ENCODE results near the gene LAMP5.

LAMP5 gene

DNA sequence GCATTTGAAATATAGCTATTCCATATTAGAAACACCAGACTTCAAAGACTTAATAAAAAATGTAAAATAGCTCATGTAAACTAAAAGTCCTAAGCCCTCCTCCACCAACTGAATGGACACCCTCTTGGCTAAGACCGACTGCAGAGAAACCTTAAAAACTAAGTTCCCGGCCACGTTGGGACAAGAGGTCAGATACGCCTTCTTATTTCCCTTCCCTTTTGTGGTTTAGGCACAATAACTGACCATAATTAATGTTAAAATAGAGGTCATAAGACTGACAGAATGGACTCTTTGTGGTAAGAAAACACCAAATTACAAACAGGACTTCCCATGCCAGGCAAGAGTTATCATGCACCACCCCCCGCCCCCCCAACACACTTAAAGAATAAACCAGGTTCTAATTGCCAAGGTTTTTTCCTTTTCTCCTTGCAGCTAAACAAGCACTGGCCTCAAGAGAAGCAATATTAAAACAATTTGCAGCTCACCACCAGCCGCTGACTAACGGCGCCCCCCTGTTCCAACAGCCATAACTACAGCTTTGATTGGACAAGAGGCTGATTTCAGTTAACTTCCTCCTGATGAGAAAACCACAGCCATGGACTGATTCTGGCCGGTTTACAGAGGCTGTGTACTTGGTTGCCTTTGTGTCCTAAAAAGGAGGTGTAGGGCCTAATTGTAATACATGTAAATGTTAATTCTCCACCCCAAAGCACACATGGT is 10.7 kb upstream of the LAMP5 start:
- DNase-seq: no peak

DNA sequence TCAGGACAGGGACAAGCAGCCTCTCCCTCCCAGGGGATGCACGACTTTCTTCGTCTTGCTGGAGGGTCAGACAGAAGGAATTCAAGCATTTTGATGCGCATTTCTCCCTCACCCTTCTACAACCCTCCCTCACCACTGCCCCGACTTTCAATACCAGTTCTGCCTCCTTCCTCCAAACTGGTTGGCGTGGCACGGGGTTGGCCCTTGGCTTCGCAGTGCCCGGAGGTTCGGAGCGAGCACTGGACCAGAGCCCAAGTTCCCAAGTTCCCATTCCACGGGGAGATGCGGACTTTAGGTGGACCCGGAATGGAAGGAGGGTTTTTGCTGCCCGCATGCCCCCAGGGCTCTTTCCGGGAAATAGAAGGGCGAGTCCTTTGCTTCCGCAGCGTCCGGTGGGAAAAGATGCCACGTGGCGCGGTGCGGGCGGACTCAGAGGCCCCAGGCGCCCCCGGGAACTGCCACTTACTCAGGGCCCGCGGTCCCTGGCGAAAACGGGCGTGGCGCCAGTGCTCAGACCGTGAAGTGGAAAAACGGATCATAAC is 8.0 kb upstream of the LAMP5 start:
- DNase-seq: no peak

DNA sequence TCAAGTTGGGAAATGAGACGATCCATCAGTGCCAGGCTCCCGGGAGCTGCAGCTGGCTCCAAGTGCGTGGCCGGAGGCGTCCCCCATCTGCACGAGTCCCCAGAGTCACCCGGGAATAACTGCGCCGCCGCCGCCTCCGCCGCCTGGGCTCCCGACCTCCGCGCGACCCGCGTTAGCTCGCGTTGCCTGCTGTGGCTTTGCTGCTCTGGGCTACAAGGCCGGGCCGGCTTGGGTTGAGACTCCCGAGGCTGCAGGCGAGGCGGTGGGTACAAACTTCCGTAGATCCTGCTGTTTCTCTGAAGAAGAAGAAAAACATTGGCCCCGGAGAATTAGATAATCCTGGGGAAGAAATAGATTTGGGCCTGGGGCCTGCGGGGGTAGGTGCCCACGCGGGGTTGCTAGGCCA is 7.4 kb upstream of the LAMP5 start:
- no peak for DNase-seq

DNA sequence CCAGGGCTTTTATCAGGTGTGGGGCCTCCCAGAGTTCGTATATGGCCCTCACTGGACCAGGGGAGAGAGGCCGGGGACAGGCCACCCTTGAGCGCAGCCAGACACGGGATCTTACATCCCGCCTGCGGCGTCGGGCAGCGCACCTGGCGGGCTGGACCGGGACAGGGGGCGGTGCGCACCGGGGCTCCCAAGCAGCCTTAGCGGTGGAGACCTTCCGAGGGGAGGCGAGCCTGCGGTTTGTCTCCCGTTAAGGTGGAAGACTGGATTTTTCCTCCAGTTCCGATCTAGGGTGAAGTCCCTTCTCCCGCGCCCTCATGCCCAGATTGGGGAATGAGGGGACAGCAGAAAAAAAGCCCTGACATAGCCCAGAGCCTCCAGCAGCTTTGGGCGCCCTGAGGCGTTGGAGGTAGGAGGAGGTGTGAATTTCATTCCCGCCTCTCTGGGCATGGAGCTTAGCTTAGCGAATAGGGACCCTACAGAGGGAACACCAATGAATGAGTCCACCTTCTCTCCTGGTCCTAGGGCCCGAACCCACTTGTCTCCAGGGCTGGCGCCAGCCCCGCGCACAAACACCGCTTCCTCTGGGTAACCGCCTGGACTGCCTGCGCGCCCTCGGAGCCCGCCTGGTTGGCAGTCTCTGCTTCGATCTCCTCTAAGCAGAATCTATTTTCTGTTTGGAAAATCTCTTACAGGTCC is 6.7 kb upstream of the LAMP5 start:
- no peak for DNase-seq

- no peak for DNase-seq
These were observed 6.1 kb upstream of the LAMP5 start for GRCh38 chr20:9508240-9508661.

DNA sequence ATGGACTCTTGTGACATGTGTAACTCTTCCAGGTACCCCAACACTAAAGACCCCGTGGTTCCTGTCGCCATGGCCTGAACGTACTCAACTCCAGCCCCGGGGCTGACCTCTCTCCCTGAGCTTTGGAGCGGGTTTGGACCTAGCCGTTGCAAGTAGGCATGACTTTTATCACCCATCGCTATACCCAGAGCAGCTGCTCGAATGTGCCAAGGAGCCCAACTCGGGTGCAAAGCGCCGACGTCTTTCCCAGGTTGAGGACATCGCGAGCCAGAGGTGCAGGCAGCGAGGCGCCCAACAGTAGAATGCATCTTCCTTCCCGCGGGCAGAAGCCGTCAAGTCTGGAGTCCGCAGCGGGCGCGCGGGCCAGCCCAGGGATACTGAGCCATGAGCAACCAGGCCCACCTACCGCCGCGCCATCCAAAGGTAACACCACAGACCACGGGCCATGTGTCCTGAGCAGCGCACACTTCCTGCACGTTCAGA is 5.7 kb upstream of the LAMP5 start:
- no peak for DNase-seq

DNA sequence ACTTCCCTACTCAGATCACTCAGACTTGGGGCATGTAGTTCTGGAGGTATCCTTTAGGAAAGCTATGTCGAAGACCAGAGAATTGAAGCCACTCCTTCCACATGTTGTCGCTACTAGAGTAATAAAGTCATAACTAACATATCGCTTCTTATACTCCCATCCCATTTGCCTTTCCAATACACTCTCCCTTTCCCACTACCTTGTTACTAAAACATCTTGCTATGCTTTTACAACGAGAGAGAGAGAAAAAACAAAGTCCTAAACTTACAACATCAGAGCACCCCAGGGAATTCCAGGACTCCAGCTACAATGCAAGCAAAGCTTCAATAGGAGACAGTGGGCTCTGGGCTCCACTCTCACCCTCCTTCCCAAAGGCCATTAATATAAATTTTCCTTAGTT is 5.1 kb upstream of the LAMP5 start:
- no peak for DNase-seq

DNA sequence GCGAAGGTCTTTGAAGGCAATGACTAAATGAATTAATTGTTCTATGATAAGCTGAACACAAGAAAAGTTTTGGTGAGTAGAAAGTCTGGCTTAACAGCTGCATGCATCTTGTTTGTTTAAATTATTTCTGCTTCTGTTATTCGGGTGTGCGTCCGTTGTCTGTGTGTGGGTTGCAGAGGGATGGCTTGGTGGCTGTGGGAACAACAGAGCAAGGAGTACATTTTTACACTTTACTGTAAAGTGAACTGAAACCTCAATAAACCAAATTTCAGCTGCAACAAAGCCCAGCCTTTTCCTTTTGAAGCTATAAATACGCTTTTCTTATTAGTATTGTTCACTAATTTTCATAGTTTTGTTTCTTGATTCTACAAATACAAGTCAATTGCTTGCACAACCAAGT is 3.5 kb upstream of the LAMP5 start:
- DNase-seq: no peak

DNA sequence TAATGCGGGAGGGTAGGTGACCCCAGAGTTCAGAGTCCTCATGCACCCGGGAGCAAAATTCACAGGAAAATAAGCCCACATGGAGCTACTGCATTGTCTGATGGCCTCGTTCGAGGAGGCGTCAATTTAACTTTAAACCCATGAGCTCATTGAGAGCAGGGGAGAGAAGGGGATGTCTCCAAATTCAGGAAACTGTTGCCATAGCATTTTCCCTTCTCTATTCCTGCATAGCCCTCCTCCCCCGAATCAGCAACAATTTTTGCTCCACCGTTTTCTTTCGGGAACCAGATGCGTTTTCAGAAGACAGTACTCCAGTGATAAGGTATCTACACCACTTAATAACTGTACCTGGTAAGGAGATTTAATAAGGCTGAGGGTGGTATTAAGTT is 324 bp upstream of the LAMP5 start:
- no peak for DNase-seq

GRCh38 chr20:9515214-9515585 is 810 bp downstream of the LAMP5 start:
- DNase-seq: no peak

DNA sequence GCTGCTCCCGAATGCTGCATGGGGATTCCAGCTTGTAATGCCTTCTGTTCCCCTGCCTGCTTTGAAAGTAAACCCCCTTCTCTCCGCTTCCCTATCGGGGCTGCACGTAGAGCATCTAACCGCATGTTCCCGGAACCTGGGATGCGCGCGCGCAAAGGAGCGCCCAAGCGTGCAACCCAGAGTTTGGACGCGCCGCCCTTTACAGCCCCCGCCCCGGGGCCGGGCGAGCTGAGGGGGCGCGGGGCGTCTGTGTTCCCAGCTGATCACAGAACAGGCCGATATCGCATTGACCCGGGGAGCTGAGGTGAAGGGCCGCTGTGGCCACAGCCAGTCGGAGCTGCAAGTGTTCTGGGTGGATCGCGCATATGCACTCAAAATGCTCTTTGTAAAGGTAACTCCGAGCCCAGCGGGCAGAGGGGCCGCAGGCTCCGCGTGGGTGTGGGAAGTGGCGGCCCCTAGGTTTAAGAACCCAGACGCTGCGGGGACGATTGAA is 1.4 kb downstream of the LAMP5 start:
- DNase-seq: no peak

DNA sequence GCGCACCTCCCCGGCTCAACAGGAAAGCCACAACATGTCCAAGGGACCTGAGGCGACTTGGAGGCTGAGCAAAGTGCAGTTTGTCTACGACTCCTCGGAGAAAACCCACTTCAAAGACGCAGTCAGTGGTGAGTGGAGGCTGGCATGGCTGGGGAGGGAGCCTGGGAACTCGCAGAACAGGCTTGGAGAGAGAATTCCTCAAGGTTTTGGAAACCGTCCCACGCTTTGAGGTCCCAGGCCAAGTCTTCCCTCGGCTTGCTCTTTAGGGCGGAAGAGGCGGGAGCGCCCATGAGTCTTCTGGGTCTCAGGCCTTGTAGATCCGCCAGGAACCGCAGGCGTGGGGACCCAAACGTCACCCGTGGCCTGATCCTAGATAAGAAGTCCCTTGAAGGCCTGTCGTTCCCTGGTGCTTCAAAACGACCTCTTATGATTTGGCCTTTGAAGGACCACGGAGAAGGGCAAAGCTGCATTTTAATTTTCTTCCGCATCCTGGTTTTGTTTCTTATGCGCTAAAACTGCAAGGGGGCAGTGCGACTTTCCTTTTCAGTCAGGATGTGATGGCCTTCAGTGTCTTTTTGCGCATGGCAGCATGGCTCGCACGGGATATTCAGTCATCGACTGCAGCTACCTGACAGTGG is 2.0 kb downstream of the LAMP5 start:
- no peak for DNase-seq

DNA sequence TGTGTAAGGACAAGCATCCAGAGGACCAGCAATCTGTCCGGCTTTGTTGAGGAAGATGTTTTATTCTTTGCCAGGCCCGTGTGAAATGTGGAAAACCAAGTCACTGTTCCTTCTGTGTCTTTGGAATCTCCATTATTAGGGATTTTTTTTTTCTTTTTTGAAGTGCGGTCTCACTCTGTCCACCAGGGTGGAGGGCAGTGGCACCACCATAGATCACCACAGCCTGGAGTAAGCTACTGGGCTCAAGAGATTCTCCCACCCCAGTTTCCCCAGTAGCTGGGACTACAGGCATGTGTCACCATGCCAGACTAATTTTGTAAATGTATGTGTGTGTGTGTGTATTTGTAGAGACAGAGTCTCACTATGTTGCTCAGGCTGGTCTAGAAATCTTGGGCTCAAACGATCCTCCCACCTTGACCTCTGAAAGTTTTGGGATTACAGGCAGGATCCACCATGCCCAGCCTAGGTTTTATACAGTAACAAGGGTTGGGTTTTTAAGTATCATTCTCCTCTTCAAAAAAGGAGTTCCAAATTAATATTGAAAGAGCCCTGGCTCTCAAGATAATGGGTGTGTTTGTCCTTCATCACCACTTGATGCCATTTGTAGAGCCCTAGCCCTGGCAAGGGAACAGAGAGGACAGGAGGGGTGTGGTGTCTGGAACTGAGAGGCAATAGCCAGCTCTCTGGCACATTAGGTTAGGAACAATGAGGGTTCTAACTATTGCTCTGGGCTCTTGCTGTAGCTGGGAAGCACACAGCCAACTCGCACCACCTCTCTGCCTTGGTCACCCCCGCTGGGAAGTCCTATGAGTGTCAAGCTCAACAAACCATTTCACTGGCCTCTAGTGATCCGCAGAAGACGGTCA is 3.1 kb downstream of the LAMP5 start:
- no peak for DNase-seq

GRCh38 chr20:9518576-9519175 is 4.3 kb downstream of the LAMP5 start:
- no peak for DNase-seq

GRCh38 chr20:9520086-9520485 is 5.7 kb downstream of the LAMP5 start:
- no peak for DNase-seq

- no peak for DNase-seq
These were observed 9.2 kb downstream of the LAMP5 start for GRCh38 chr20:9523636-9524035.

DNA sequence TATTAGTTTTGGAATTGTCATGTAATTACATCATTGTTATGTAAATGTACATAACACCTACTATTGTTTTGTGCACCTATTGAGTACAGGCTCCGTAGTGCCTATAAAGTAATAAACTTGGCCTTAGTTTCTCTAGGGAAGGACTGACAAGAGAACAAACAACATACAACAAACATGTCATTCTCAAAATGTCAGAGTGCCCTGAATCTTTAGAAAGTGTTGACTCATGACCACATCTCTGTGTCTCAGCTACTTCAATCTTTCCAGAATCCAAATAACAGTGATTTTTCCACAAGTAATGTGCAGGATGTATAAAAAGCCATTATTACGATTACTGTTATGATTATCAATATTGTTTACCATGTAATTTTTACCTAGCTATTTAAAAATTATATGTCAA is 17.2 kb downstream of the LAMP5 start:
- no peak for DNase-seq

DNA sequence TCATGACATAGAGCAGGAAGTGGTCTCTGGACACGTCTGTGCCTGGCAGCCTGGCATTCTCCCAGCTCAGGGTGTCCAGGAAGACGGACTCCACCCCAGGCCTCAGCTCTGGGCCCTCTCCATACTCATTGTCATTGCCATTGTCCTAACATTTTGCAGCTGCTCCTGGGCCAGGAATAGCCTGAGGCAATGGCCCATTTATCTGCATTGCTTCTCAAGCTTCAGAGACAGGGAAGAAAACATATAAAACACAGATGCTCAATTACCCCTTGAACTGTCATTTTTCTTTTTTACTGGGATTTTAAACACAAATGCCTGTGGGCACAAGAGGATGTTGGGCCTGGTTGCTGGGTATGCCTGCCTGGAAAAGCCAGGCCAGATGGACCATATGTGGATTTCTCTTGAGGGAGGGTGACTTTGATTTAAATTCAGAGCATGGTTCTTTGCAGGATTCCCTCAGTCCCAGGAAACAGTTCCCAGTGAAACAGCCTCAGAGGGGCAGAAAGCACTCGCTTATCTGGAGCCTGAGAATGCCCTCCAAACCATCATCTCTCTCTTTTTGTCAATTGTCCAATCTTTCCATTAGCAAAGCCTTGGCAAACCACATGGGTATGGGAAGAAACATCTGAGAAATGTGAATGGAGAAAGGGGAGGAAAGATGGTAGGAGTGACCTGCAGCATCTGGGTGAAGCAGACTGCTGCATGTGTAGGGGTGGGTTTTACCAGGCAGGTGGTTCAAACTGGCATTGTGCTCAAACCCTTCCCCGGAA is 17.9 kb downstream of the LAMP5 start:
- peak; percentile 69 for DNase-seq

DNA sequence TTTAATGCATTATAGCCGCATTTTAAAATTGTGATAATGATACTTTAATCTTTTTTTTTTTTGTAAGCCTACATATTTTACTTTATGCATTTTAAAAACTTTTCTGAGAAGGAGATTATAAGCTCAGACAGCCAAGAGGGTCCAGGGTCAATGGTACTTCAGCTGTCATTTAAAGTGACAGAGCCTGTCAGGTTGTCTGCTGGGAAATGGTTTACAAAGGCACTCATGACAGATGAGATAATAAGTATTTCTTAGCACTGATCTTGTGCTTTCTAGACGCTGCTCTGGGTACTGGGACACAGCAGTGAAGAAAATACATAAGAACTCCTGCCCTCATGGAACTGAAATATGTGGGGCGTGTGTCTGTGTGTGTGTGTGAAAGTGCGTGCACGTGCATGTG is 19.6 kb downstream of the LAMP5 start:
- DNase-seq: no peak

- DNase-seq: no peak
These were observed 21.1 kb downstream of the LAMP5 start for GRCh38 chr20:9535449-9535848.

DNA sequence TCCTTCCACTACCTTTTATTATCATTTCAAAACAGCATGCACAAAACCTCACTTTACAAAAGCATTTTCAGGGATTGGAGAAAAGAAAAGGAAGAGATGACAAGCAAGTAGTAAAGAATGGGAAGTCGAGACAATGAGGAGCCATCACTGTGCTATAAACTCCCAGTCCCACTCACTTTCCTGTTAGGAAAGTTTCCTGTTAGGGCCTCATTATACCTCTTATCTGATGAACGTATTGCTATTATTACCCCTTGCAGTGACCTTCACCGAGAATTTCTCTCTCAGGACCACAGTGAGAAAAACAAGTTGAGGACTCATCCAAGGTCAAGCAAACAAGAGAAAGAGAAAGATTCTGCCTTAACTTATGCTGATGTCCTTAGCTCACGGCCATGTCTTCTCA is 28.8 kb downstream of the LAMP5 start:
- DNase-seq: no peak

DNA sequence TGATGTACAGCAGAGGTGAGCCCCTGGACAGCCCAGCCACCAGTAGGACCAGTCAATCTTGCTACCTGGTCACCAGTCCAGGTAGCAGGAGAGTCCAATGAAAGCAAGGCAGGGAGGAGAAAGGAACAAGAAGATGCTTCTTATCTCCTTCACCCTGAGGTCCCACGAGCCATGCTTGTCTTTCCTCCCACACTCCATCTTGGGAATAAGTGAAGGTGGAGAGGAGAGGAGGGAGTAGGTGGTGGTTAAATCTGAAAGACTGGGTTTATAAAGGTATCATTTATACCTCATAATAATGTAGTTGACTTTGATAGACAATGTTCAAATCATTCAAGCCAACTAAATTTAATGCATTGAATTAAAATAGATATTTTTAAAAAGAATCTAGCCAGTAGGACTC is 35.9 kb downstream of the LAMP5 start:
- DNase-seq: no peak

Measured in DMS153 (cell line).